Measurements from ENCODE around the gene HS3ST3A1.

GRCh38 chr17:13540546-13540945 lies 61.2 kb downstream of the HS3ST3A1 start:
- TF ChIP-seq CTCF (IDR thresholded peaks at IDR 0.05; ENCODE audit: low read depth, low read length, missing input control) (no peak), JUND (IDR thresholded peaks at IDR 0.05) (no peak), EGR1 (IDR thresholded peaks at IDR 0.05; ENCODE audit: low read depth in 2 of 2) (no peak), ATF3 (IDR thresholded peaks at IDR 0.05) (no peak), RAD21 (IDR thresholded peaks at IDR 0.05) (no peak), REST (IDR thresholded peaks at IDR 0.05) (no peak), TAF1 (conservative IDR thresholded peaks at IDR 0.05) (no peak), YY1 (IDR thresholded peaks at IDR 0.05) (no peak), RXRA (IDR thresholded peaks at IDR 0.05) (no peak)
